ENCODE data around the gene CIRBP. TPM values are rescaled to one million over a fixed set of nuclear protein-coding genes. Genes with fewer than 3 reads are reported as not detected.

Gene CIRBP
- total RNA-seq, 1 experiment from 2014 or later: 331 TPM

DNA sequence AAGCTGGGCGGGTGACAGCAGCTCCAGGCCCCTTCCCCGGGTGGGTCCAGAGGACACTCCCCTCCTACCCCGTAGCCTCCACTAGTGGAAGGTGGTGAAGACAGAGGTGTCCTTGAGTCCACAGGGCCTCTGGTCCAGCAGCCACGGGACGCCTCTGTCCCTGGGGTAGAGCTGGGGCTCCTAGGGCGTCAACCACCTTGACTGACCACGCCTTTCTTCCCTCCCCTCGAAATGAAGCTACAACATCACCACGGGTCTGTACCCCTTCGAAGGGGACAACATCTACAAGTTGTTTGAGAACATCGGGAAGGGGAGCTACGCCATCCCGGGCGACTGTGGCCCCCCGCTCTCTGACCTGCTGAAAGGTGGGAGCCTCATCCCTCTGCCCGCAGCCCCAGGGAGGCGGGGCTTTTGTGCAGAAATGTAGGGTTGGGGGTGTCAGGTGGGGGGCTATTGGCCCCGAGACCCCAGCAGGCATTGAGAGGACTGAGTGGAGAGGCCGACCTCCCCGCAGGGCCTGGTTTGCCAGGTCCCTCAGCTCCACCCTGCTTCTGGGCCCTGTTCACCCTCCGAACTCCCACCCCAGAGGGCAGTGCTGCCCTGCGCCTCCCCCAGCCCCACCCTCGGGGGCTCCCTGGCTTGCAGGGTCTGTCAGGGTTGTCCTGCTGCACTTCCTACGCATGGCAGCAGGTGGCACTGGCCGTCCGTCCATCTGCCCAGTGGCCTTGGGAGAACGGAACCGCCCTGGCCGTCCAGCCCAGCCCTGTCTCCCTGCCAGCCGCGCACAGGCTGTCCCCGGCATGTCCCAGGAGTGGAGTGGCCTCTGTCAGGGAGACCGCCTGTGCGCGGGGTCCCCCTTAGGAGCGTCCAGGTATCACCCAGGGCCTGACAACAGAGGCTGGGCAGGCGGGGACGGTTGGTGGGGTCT, 47.9 kb upstream of the CIRBP start:
- BruUV-seq (replicated peaks): no TSS peak
- ChIA-PET POLR2A (no interaction called here), CTCF (no interaction called here)
- H3K27me3 Mint-ChIP-seq (ENCODE audit: insufficient read depth, unreplicated experiment): no peaks in the 10 kb centered on the region
- peak in 1 of 2 experiments; percentile 67 for DNase-seq
- no peak overlapping the region for H3K4me3 Mint-ChIP-seq (ENCODE audit: unreplicated experiment)
- TF ChIP-seq CTCF (IDR thresholded peaks at IDR 0.05; ENCODE audit: insufficient read depth in 1 of 2, low read depth in 1 of 2, low read length in 1 of 2, severe bottlenecking in 1 of 2, unreplicated experiment in 1 of 2): peak; percentile 51 to 62
- H3K27me3 ChIP-seq (replicated peaks; ENCODE audit: control insufficient read depth, insufficient read depth, low read length): no peaks in the 10 kb centered on the region
- H3K4me3 ChIP-seq (ENCODE audit: low read depth, low read length): no peak overlapping the region
- no peaks in the 10 kb centered on the region for H3K9me3 ChIP-seq
- H3K4me1 ChIP-seq: no peaks in the 10 kb centered on the region
- peaks cover 17% of the 10 kb centered on the region for H3K36me3 Mint-ChIP-seq (ENCODE audit: insufficient read depth, unreplicated experiment)
- H3K36me3 ChIP-seq (ENCODE audit: control insufficient read depth, insufficient read depth, low read length): peaks cover 2% of the 10 kb centered on the region
- no peaks in the 10 kb centered on the region for H3K9me3 Mint-ChIP-seq (ENCODE audit: unreplicated experiment)
- no peaks in the 10 kb centered on the region for H3K4me1 Mint-ChIP-seq (ENCODE audit: low read depth, unreplicated experiment)
- intact Hi-C loops (cut with micrococcal nuclease; ENCODE audit: unreplicated experiment): no loop called here
- H3K27ac Mint-ChIP-seq (ENCODE audit: unreplicated experiment): no peak overlapping the region

DNA sequence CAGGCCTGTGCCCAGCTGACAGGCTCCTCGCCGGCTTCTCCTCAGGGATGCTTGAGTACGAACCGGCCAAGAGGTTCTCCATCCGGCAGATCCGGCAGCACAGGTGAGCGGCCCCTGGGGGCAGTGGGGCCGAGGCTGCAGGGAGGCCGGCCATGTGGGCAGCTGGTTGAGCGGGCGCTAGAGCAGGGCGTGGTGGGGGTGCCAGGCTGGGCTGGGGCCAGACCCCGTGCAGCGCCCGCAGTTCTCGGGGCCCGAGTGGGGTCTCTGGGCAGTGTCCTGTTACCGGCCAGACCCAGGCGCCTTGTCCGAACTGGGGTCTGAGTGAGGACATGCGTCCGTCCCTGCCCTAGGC, 47.3 kb upstream of the CIRBP start:
- no peak overlapping the region for H3K27ac Mint-ChIP-seq (ENCODE audit: unreplicated experiment)

GRCh38 chr19:1222394-1222793, 46.7 kb upstream of the CIRBP start:
- Histone ChIP-seq H3K36me3 (ENCODE audit: control insufficient read depth, insufficient read depth, low read length) (peaks cover 2% of the 10 kb centered on the region), H3K4me1 (no peaks in the 10 kb centered on the region), H3K27me3 (replicated peaks; ENCODE audit: control insufficient read depth, insufficient read depth, low read length) (no peaks in the 10 kb centered on the region), H3K9me3 (no peaks in the 10 kb centered on the region), H3K4me3 (ENCODE audit: low read depth, low read length) (no peak overlapping the region)
- BruUV-seq (replicated peaks): no TSS peak
- Mint-ChIP-seq H3K36me3 (ENCODE audit: insufficient read depth, unreplicated experiment) (peaks cover 24% of the 10 kb centered on the region), H3K27ac (ENCODE audit: unreplicated experiment) (no peak overlapping the region), H3K9me3 (ENCODE audit: unreplicated experiment) (no peaks in the 10 kb centered on the region), H3K4me1 (ENCODE audit: low read depth, unreplicated experiment) (no peaks in the 10 kb centered on the region), H3K4me3 (ENCODE audit: unreplicated experiment) (no peak overlapping the region), H3K27me3 (ENCODE audit: insufficient read depth, unreplicated experiment) (no peaks in the 10 kb centered on the region)
- DNase-seq: no peak
- peak in 1 of 2 experiments; percentile 14 for TF ChIP-seq CTCF (IDR thresholded peaks at IDR 0.05; ENCODE audit: insufficient read depth in 1 of 2, low read depth in 1 of 2, low read length in 1 of 2, severe bottlenecking in 1 of 2, unreplicated experiment in 1 of 2)
- POLR2A ChIA-PET: no interaction called here
- CTCF ChIA-PET: interaction anchor here (0.9 to 1.0 kb wide), 2 partner anchors 19 to 124 kb away, joined by 3 read pairs; partner anchors contain the start of gene ATP5F1D
- intact Hi-C loops (cut with micrococcal nuclease; ENCODE audit: unreplicated experiment): no loop called here

More for the DNA sequence above, 47.3 kb upstream of the CIRBP start:
- Mint-ChIP-seq H3K9me3 (ENCODE audit: unreplicated experiment) (no peaks in the 10 kb centered on the region), H3K27me3 (ENCODE audit: insufficient read depth, unreplicated experiment) (no peaks in the 10 kb centered on the region), H3K4me3 (ENCODE audit: unreplicated experiment) (no peak overlapping the region), H3K4me1 (ENCODE audit: low read depth, unreplicated experiment) (no peaks in the 10 kb centered on the region), H3K36me3 (ENCODE audit: insufficient read depth, unreplicated experiment) (peaks cover 20% of the 10 kb centered on the region)
- Histone ChIP-seq H3K9me3 (no peaks in the 10 kb centered on the region), H3K36me3 (ENCODE audit: control insufficient read depth, insufficient read depth, low read length) (peaks cover 2% of the 10 kb centered on the region), H3K27me3 (replicated peaks; ENCODE audit: control insufficient read depth, insufficient read depth, low read length) (no peaks in the 10 kb centered on the region), H3K4me3 (ENCODE audit: low read depth, low read length) (no peak overlapping the region), H3K4me1 (no peaks in the 10 kb centered on the region)
- DNase-seq: no peak
- ChIA-PET POLR2A (no interaction called here), CTCF (no interaction called here)
- intact Hi-C loops (cut with micrococcal nuclease; ENCODE audit: unreplicated experiment): no loop called here
- no peak for TF ChIP-seq CTCF (IDR thresholded peaks at IDR 0.05; ENCODE audit: insufficient read depth in 1 of 2, low read depth in 1 of 2, low read length in 1 of 2, severe bottlenecking in 1 of 2, unreplicated experiment in 1 of 2)
- no TSS peak for BruUV-seq (replicated peaks)
